ENCODE results near the gene KLHL17.

Gene KLHL17

DNA sequence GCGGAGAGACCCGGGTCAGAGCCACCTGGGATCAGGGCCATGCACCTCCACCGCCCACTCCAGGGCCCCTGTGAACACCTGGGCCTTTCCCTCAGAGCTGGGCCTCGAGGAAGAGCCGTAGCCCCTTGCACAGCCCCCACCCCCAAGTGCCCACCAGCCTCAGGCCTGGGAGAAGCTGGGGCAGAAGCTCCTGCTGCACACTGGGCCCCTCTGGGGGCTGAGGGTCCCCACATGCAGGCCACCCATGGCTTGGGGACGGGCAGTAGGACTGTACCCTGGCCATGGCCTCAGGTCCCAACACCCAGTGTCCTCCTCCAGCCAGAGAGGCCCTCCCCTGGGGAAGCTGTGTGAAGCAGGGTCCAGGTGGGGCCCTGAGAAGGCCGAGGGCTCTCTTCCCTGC is 7.8 kb upstream of the KLHL17 start:
- DNase-seq, result no peak

GRCh38 chr1:953524-954320 is 6.7 kb upstream of the KLHL17 start:
- DNase-seq, result no peak

DNA sequence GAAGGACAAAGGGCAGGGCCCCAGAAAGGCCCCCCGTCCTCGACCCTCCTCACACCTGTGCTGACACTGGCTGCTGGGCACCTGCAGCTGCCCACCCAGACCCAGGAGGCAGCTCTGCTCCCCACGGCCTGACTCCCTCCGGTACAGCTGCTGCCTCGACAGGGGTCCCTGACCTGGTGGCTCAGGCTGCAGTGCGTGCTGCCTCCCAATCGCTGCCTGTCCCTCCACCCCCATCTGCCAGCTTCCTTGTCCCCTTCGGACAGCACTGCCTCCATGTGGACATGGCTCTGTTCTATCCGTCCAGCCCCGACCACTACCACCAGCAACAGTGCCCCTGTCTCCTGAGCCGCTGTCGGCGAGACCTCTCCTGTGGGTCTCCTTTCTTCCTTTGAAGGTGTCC is 5.5 kb upstream of the KLHL17 start:
- no peak for DNase-seq

DNA sequence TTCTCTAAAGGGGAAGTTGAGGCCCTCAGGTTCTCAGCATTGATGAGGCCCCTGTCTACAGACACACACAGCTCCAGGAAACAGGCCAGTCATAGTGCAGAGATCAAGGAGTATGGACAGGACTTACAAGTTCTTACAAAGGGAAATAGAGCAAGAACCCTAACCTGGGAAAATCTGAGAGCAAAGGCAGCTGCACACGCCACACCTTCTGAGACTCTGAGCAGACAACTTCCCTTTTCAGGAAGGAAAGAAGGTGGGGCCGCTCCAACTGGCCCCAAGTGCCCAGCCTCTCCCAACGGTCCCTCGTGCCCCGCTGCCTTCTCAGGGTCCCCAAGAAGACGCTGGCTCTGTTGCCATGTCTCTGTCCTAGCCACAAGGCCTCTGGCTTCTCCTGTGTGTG is 4.9 kb upstream of the KLHL17 start:
- DNase-seq, result no peak

GRCh38 chr1:956636-957035 is 3.7 kb upstream of the KLHL17 start:
- DNase-seq, result no peak

DNA sequence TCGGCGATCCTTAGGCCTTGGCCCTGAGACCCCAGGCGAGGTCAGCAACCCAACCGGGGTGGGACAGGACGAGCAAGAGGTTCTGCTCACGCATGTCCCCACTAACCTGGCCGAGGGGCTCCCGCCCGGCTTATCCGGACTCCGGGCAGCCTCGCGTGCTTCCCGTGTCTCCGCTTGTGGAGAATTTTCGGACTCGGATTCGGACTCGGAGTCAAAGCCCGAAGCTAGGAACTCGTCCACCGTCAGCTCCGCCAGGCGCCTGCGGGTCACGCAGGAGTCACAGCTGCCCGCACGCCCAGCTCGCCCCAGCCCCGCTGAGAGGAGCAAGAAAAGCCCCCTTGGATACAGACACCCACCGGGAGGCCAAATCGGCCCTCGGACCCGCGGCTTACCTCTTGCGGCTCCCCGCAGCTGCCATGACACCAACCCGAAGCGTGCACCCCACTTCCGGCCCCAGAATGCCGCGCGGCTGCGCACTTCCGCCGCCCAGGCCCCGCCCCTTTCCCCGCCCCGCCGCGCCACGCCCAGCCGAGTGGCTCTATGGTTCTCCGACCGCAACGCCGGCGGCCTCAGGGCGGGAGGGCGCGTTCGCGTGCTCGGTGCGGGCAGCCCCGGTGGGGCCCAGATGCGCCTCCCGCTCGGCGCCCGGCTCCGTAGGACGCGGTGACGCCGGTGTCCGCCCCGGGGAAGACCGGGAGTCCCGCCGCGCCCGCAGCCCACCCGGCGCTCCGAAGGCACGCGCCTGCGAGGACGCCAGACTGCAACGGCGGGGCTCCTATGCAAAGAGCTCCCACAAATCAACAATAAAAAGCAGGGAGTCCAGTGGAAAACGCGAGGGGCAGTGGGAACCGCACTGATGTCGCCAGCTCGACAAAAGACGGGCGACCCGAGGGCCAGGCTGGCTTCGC is 1.3 kb upstream of the KLHL17 start, which contains the start of gene NOC2L:
TSS of gene NOC2L (minus strand) at position 434 of the 908 bp plus-strand sequence. CDS start at position 418, 16 bp downstream.
- DNase-seq, result peak; percentile 99

DNA sequence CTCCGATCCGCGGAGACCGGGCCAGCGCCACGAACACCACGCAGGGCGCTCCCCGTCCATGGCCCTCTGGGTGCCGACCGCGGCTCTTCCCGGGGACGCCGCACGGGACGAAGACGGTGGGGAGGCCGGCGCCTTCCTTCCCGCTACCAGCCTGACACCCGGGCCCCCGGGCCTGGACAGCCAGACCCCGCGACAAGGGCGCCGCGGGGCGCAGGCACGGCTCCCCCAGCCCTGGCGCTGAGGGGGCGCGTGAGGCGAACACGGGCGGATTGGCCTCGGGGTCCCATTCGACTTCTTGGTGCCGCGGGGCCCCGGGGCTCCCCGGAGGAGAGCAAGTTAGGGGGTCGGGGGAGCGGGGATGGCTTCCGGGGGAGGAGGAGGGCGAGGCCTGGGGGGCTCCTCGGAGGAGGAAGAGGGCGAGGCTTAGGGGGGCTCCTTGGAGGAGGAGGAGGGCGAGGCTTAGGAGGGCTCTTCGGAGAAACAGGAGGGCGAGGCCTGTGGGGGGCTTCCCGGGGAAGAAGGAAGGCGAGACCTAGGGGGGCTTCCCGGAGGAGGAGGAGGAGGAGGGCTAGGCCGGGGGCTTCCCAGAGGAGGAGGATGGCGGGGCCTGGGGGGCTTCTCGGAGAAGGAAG is 537 bp upstream of the KLHL17 start:
- DNase-seq, result no peak

GRCh38 chr1:961132-961669 is 817 bp downstream of the KLHL17 start:
- DNase-seq, result no peak

- no peak for DNase-seq
These were observed 2.3 kb downstream of the KLHL17 start for GRCh38 chr1:962381-963300.

DNA sequence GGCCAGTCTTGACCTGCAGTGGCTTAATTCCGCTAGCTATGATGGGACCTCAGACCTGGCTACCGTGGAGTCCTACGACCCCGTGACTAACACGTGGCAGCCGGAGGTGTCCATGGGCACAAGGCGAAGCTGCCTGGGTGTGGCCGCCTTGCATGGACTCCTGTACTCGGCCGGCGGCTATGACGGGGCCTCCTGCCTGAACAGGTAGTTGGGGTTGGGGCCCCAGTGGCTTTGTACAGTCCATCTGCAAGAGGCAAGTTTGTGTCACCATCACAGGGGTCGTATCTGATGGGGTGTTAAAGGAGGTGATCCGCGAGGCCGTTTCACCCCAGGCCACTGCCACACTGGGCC is 2.9 kb downstream of the KLHL17 start:
- no peak for DNase-seq

- no peak for DNase-seq
These were observed 3.6 kb downstream of the KLHL17 start for GRCh38 chr1:963746-964525.

DNA sequence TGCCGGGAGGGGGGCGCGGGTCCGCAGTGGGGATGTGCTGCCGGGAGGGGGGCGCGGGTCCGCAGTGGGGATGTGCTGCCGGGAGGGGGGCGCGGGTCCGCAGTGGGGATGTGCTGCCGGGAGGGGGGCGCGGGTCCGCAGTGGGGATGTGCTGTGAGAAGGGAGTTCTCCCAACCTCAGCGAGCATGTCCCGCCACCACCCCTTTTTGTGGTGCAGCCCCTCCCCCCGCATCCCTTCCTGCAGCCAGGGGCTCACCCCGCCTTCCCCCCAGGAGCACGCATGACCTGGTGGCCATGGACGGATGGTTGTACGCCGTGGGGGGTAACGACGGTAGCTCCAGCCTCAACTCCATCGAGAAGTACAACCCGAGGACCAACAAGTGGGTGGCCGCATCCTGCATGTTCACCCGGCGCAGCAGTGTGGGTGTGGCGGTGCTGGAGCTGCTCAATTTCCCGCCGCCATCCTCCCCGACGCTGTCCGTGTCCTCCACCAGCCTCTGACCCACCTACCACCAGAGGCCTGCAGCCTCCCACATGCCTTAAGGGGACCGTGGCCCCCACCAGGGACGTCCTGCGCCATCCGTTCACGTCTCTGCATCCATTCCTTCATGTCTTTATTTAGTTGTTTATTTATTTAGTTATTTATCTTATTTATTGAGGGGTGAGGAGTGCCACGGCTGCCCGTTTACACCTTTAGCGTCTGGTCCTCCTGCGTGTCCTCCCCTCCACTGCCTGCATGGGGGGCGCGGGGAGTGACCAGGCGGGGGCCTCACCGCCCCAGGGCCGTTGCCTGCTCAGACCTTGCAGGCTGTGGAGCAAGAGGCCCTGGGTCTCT is 4.5 kb downstream of the KLHL17 start:
- no peak for DNase-seq

DNA sequence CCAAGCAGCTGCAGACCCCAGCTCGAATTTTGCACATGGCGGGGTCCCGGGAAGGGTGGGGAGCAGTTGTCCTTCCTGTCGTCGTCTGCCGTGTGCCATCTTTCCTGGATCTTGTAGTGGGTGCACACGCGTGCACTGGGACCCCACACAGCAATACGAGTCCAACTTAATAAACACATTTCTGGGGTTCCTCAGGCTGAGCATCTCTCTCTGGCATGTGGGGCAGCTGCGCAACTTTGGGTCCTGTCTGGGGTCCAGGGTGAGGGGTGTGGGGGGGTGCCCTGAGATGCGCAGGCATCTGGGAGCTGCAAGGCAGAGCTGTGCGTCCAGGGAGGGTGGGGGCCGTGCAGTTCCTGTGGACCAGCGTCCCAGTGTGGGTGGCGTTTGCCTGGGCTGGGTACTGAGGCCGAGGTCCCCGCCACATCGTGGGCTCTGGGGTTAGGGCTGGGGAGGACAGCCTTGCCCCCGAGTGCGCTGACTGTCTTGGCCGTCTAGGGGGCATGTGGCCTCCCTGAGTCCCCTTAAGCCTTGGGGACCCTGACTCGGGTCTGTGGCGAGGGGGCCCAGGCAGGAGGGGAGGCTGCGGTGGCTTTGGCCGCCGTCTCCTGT is 5.2 kb downstream of the KLHL17 start:
- no peak for DNase-seq

DNA sequence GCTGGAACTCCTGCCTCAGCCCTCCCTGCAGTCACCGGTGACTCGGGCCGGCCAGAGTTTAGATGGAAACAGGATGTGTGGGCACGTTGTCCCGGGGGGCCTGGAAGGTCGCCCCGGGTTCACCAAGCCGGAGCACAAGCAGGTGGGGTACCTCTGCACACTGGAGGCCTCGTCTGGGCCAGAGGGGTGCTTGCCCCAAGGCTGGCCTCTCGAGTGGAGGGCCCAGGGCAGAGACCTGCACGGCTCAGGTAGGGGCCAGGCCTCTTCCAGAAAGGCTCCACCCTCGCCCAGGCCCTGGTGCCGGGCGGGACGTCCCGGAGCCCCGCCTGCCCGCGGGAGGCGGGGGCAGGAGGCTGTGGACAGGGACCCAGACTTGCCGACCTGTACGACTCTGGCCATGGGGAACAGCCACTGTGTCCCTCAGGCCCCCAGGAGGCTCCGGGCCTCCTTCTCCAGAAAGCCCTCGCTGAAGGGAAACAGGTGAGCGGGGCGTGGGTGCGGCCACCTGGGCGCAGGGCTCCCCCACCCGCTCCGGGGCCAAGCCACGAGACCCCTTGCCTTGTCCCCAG is 5.8 kb downstream of the KLHL17 start, which contains the start of gene PLEKHN1:
TSS of gene PLEKHN1 (plus strand) at position 348 of the 569 bp plus-strand sequence. CDS start at position 398, 50 bp downstream.
- DNase-seq, result peak; percentile 22

DNA sequence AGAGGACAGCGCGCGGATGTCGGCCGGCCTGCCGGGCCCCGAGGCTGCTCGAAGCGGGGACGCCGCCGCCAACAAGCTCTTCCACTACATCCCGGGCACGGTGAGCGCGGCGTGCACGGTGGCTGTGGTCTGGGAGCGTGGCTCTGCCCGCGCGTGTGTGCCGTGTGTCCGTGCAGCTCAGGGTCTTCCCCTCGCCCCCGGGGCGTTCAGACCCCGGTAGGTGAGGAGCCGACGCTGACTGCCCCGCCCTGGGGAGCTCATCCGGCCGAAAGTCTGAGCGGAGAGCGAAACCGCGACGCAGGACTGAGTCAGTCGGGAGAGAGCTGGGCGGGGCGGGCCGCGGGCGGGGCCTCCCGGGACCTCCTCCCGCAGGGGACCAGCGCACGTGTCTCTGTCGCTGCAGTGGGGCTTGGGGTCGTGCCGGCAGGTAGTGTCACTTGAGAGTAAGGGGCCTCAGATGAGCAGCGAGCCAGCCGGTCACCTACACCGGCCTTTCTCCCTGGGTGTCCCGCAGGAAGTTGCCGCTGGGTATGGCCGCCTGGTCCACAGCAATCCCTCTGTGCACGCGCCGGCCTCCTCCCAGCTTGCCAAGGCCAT is 6.4 kb downstream of the KLHL17 start:
- peak; percentile 87 for DNase-seq

DNA sequence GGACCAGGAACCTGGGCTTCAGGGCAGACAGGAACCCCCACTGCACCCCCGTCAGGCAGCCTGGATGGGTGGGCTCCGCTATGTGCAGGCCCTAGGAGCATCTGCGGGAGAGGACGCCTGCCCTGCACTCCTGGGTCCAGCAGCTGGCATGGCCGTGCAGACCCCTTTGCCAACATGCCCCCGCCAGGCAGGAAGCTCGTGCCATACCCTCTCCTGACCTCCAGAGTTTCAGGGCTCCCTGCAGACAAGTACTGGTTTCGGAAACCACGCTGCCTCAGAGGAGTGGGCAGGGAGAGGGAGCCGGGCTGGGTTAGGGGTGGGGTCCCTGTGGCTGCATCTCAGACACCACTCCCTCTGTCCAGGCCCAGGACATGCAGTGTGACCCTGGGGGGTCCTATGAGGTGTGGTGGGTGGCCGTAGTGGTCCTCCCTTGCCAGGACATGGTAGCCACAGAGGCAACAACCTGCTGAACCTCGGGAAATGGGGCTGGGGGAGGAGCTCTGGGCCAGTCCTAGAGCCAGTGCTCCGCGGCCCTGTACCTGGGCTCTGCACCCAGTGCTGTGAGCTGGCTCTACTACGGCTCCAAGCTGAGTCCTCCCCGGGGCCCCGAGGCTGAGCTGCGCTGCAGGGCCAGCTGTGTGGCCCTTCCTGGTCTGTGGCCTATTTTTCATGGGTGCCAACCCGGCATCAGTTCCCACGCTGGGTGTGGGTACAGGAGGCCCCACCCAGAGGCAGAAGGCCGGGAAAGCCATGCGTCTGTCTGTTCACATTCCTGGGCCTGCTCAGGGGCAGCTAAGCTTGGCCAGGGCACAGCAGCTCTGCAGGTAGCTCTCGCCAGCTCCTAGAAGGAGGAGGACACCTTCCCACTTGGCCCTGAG is 7.3 kb downstream of the KLHL17 start:
- DNase-seq, result no peak

GRCh38 chr1:969260-969855 is 9.0 kb downstream of the KLHL17 start:
- no peak for DNase-seq
